ENCODE data around the gene ADAT3. TPM values are rescaled to one million over a fixed set of nuclear protein-coding genes. Genes with fewer than 3 reads are reported as not detected.
"Not testable (repeated sequence)": the region's sequence is repeated elsewhere in the genome, so short reads cannot be mapped to it uniquely, and the experiment has no call there.

ADAT3 gene
- total RNA-seq, 1 experiment from 2014 or later: 0.93 TPM

GRCh38 chr19:1866693-1867348, 38.4 kb upstream of the ADAT3 start:
- no peak for DNase-seq (ENCODE audit: low spot score)

GRCh38 chr19:1867349-1867724, 37.9 kb upstream of the ADAT3 start:
- DNase-seq (ENCODE audit: low spot score): no peak

GRCh38 chr19:1868971-1869370, 36.2 kb upstream of the ADAT3 start:
- DNase-seq (ENCODE audit: low spot score): no peak

- no peak for DNase-seq (ENCODE audit: low spot score)
Measured at GRCh38 chr19:1871140-1871597, 34.0 kb upstream of the ADAT3 start.

- DNase-seq (ENCODE audit: low spot score): no peak
Measured at GRCh38 chr19:1871630-1872029, 33.6 kb upstream of the ADAT3 start.

GRCh38 chr19:1872807-1873523, 32.2 kb upstream of the ADAT3 start:
- no peak for DNase-seq (ENCODE audit: low spot score)

- no peak for DNase-seq (ENCODE audit: low spot score)
Measured at GRCh38 chr19:1873524-1874473, 31.4 kb upstream of the ADAT3 start.

- no peak for DNase-seq (ENCODE audit: low spot score)
Measured at GRCh38 chr19:1874554-1875185, 30.5 kb upstream of the ADAT3 start.

GRCh38 chr19:1875265-1875645, 29.9 kb upstream of the ADAT3 start:
- not testable (repeated sequence) for DNase-seq (ENCODE audit: low spot score)

- DNase-seq (ENCODE audit: low spot score): peak; percentile 91
Measured at GRCh38 chr19:1875646-1876495, 29.3 kb upstream of the ADAT3 start.

- peak; percentile 2 for DNase-seq (ENCODE audit: low spot score)
Measured at GRCh38 chr19:1876496-1877279, 28.5 kb upstream of the ADAT3 start.

- not testable (repeated sequence) for DNase-seq (ENCODE audit: low spot score)
Measured at GRCh38 chr19:1877280-1877660, 27.9 kb upstream of the ADAT3 start.

GRCh38 chr19:1878583-1878982, 26.6 kb upstream of the ADAT3 start:
- DNase-seq (ENCODE audit: low spot score): not testable (repeated sequence)

GRCh38 chr19:1879982-1880381, 25.2 kb upstream of the ADAT3 start:
- not testable (repeated sequence) for DNase-seq (ENCODE audit: low spot score)

- DNase-seq (ENCODE audit: low spot score): no peak
Measured at GRCh38 chr19:1880611-1881392, 24.4 kb upstream of the ADAT3 start.

GRCh38 chr19:1881393-1882088, 23.7 kb upstream of the ADAT3 start:
- not testable (repeated sequence) for DNase-seq (ENCODE audit: low spot score)

GRCh38 chr19:1882089-1882785, 23.0 kb upstream of the ADAT3 start:
- DNase-seq (ENCODE audit: low spot score): no peak
